Measurements from ENCODE around the gene ATAT1. TPM values are rescaled to one million over a fixed set of nuclear protein-coding genes. Genes with fewer than 3 reads are reported as not detected.

The ATAT1 gene
- total and polyA plus RNA-seq, 2 of the 13 experiments (the other 11 are each of a cell fraction or from before 2014, with no cell fraction given) = 9.2 to 23.6 TPM

DNA sequence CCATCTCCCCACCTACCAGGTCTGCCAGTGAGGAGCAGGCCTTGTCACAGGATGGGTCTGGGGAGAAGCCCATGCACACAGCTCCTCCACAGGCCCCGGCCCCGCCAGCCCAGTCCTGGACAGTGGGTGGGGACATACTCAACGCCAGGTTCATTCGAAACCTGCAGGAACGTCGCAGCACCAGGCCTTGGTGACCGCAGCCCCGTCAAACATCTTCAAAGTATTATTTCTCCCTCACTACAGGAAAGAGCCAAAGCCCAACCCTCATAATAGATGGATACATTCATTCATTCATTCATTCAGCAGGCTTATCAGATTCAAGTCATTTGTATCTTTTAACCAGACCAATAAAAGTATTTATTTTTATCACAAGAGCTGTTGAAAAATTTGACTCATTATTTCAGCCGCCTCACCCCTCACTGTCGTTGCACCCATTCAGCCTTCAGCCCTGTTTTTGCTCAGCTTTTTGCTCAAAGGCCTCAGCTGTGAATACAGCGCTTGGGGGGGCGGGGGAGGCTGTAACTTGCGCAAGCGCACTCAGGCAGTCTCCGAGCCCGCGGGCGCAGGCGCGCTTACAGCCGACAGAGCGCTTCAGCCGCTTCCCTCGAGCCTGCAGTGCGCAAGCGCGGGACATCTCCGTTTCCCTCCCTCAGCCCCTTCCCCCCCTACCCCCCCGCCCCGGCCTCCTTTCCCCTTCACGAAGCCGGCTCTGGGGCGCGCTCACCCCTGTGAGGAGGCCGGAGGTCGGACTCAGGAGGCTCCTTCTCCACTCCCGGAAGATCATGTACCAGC is 20.0 kb downstream of the ATAT1 start, which contains the start of gene C6orf136 (continued):
- TF ChIP-seq HNRNPLL (IDR thresholded peaks at IDR 0.05; ENCODE audit: low read depth, low read length, poor library complexity, severe bottlenecking) (peak; percentile 60), SP1 (IDR thresholded peaks at IDR 0.05) (no peak), SP1 (CRISPR knock-in tag; IDR thresholded peaks at IDR 0.05) (no peak), ZNF781 (CRISPR knock-in tag; IDR thresholded peaks at IDR 0.05; ENCODE audit: borderline replicate concordance, not compliant biosample characterization) (no peak), ATF7 (IDR thresholded peaks at IDR 0.05) (no peak), ATF7 (CRISPR knock-in tag; IDR thresholded peaks at IDR 0.05) (no peak)
- TF ChIP-seq, protein P1, sequence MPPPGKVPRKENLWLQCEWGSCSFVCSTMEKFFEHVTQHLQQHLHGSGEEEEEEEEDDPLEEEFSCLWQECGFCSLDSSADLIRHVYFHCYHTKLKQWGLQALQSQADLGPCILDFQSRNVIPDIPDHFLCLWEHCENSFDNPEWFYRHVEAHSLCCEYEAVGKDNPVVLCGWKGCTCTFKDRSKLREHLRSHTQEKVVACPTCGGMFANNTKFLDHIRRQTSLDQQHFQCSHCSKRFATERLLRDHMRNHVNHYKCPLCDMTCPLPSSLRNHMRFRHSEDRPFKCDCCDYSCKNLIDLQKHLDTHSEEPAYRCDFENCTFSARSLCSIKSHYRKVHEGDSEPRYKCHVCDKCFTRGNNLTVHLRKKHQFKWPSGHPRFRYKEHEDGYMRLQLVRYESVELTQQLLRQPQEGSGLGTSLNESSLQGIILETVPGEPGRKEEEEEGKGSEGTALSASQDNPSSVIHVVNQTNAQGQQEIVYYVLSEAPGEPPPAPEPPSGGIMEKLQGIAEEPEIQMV (CRISPR knock-in tag; IDR thresholded peaks at IDR 0.05; ENCODE audit: low read depth) = no peak
- TF ChIP-seq, protein P2, sequence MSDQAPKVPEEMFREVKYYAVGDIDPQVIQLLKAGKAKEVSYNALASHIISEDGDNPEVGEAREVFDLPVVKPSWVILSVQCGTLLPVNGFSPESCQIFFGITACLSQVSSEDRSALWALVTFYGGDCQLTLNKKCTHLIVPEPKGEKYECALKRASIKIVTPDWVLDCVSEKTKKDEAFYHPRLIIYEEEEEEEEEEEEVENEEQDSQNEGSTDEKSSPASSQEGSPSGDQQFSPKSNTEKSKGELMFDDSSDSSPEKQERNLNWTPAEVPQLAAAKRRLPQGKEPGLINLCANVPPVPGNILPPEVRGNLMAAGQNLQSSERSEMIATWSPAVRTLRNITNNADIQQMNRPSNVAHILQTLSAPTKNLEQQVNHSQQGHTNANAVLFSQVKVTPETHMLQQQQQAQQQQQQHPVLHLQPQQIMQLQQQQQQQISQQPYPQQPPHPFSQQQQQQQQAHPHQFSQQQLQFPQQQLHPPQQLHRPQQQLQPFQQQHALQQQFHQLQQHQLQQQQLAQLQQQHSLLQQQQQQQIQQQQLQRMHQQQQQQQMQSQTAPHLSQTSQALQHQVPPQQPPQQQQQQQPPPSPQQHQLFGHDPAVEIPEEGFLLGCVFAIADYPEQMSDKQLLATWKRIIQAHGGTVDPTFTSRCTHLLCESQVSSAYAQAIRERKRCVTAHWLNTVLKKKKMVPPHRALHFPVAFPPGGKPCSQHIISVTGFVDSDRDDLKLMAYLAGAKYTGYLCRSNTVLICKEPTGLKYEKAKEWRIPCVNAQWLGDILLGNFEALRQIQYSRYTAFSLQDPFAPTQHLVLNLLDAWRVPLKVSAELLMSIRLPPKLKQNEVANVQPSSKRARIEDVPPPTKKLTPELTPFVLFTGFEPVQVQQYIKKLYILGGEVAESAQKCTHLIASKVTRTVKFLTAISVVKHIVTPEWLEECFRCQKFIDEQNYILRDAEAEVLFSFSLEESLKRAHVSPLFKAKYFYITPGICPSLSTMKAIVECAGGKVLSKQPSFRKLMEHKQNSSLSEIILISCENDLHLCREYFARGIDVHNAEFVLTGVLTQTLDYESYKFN (CRISPR knock-in tag; conservative IDR thresholded peaks at IDR 0.05) = no peak
